ENCODE results near the gene PRRG4. TPM values are rescaled to one million over a fixed set of nuclear protein-coding genes. Genes with fewer than 3 reads are reported as not detected.

Gene PRRG4
- total and polyA plus RNA-seq, 7 donors: 0.05 to 0.58 (median 0.15) TPM

- TF ChIP-seq CTCF (IDR thresholded peaks at IDR 0.05): no peak
- Histone ChIP-seq H3K9me3 (no peaks in the 10 kb centered on the region), H3K36me3 (ENCODE audit: insufficient read depth in 1 of 2, low read depth in 1 of 2) (no peaks in the 10 kb centered on the region), H3K27ac (no peak overlapping the region), H3K4me3 (no peak overlapping the region), H3K4me1 (no peaks in the 10 kb centered on the region), H3K27me3 (ENCODE audit: insufficient read depth in 3 of 3, low read length in 2 of 3) (peaks cover 6 to 34% (median 8%) of the 10 kb centered on the region in 3 donors)
- intact Hi-C loops (cut with DNase I): no loop called here
- WGBS, 3 donors: 40 to 54% (median 50%) methylated on average over 1 of the region's 1 CpG
- ATAC-seq: no peak
- DNase-seq: no peak
These were observed 2.5 kb upstream of the PRRG4 start for GRCh38 chr11:32827276-32827675.

GRCh38 chr11:32829157-32829679, 509 bp upstream of the PRRG4 start:
- Histone ChIP-seq H3K4me3 (peak overlapping the region; percentile 70), H3K9me3 (no peaks in the 10 kb centered on the region), H3K4me1 (no peaks in the 10 kb centered on the region), H3K36me3 (ENCODE audit: insufficient read depth in 1 of 2, low read depth in 1 of 2) (no peaks in the 10 kb centered on the region), H3K27me3 (ENCODE audit: insufficient read depth in 3 of 3, low read length in 2 of 3) (peaks cover 6 to 41% (median 17%) of the 10 kb centered on the region in 3 donors), H3K27ac (no peak overlapping the region)
- 8 to 14% (median 11%) methylated on average over 12 of the region's 12 CpGs for WGBS, 3 donors
- no peak for DNase-seq
- no peak for TF ChIP-seq CTCF (IDR thresholded peaks at IDR 0.05)
- ATAC-seq: no peak
- intact Hi-C loops (cut with DNase I): no loop called here

- Histone ChIP-seq H3K36me3 (ENCODE audit: insufficient read depth in 1 of 2, low read depth in 1 of 2) (no peaks in the 10 kb centered on the region), H3K4me3 (peak overlapping the region; percentile 70), H3K27me3 (ENCODE audit: insufficient read depth in 3 of 3, low read length in 2 of 3) (peaks cover 6 to 41% (median 17%) of the 10 kb centered on the region in 3 donors), H3K27ac (no peak overlapping the region), H3K4me1 (no peaks in the 10 kb centered on the region), H3K9me3 (no peaks in the 10 kb centered on the region)
- 31 to 38% (median 36%) methylated on average over 6 of the region's 6 CpGs for WGBS, 3 donors
- DNase-seq: no peak
- TF ChIP-seq CTCF (IDR thresholded peaks at IDR 0.05): no peak
- no peak for ATAC-seq
- intact Hi-C loops (cut with DNase I): no loop called here
These were observed 649 bp downstream of the PRRG4 start for GRCh38 chr11:32830413-32830738.

- intact Hi-C loops (cut with DNase I): no loop called here
- Histone ChIP-seq H3K27me3 (ENCODE audit: insufficient read depth in 3 of 3, low read length in 2 of 3) (peaks cover 6 to 41% (median 17%) of the 10 kb centered on the region in 3 donors), H3K4me1 (no peaks in the 10 kb centered on the region), H3K4me3 (no peak overlapping the region), H3K27ac (no peak overlapping the region), H3K9me3 (no peaks in the 10 kb centered on the region), H3K36me3 (ENCODE audit: insufficient read depth in 1 of 2, low read depth in 1 of 2) (no peaks in the 10 kb centered on the region)
- no peak for DNase-seq
- ATAC-seq: no peak
- no peak for TF ChIP-seq CTCF (IDR thresholded peaks at IDR 0.05)
- WGBS, 3 donors: 47 to 49% (median 49%) methylated on average over 9 of the region's 9 CpGs
These were observed 1.1 kb downstream of the PRRG4 start for GRCh38 chr11:32830796-32831195.

- Histone ChIP-seq H3K36me3 (ENCODE audit: insufficient read depth in 1 of 2, low read depth in 1 of 2) (no peaks in the 10 kb centered on the region), H3K4me1 (no peaks in the 10 kb centered on the region), H3K27ac (no peak overlapping the region), H3K27me3 (ENCODE audit: insufficient read depth in 3 of 3, low read length in 2 of 3) (peaks cover 6 to 41% (median 17%) of the 10 kb centered on the region in 3 donors), H3K9me3 (no peaks in the 10 kb centered on the region), H3K4me3 (no peak overlapping the region)
- TF ChIP-seq CTCF (IDR thresholded peaks at IDR 0.05): no peak
- ATAC-seq: no peak
- DNase-seq: no peak
- WGBS, 3 donors: 17 to 36% (median 35%) methylated on average over 3 of the region's 3 CpGs
- intact Hi-C loops (cut with DNase I): no loop called here
These were observed 1.5 kb downstream of the PRRG4 start for GRCh38 chr11:32831221-32831620.
